ENCODE measurements around the gene ASXL1. TPM values are rescaled to one million over a fixed set of nuclear protein-coding genes. Genes with fewer than 3 reads are reported as not detected.

The ASXL1 gene
- total RNA-seq, 1 experiment from 2014 or later, result 69.9 TPM

DNA sequence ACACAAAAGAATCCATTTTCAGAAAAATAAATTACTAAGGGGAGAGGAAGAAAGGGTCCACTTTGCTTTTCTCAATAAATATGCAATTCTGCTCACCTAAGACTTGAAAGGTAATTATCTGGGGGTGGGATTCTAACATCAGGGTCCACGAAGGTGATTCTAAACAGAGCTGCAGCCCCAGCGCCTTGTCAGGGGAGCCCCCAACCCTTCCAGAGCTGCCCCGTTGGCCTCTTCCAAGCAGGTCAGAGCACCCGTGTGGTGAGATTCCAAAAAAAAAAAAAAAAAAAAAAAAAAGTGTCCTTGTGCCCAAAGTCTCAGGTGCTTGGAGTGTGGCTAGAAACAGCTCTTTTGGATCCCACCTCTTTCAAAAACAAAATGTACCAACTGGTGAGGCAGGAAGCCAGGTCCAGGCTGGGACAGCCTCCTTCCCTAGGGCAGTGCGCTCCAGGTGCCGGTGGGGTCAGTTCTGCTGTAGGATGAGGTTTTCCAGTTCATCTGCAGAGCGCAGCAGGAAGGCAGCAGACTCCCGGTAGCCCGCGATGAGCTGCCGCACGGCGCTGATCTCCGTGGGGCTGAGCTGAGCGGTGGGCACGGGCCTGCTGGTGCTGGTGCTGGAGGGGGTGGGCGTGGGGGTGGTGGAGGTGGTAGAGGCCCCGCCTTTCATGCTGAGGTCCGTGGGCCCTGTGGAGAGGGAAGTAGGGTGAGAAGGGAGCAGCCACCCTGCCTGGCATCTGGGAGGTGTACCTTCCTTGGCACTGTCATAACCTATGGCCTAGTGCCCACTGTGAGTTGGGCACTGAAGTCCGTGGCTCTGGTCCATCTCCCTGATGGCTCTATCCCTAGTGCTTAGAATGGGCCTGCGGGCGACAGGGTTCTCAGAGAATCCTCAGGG, 89.3 kb downstream of the ASXL1 start:
- POLR2A ChIA-PET, result interaction anchor here (0.6 kb wide), 1 partner anchor 291 kb away, joined by 4 read pairs; no protein-coding TSS in a partner anchor
- TF ChIP-seq, protein P1, sequence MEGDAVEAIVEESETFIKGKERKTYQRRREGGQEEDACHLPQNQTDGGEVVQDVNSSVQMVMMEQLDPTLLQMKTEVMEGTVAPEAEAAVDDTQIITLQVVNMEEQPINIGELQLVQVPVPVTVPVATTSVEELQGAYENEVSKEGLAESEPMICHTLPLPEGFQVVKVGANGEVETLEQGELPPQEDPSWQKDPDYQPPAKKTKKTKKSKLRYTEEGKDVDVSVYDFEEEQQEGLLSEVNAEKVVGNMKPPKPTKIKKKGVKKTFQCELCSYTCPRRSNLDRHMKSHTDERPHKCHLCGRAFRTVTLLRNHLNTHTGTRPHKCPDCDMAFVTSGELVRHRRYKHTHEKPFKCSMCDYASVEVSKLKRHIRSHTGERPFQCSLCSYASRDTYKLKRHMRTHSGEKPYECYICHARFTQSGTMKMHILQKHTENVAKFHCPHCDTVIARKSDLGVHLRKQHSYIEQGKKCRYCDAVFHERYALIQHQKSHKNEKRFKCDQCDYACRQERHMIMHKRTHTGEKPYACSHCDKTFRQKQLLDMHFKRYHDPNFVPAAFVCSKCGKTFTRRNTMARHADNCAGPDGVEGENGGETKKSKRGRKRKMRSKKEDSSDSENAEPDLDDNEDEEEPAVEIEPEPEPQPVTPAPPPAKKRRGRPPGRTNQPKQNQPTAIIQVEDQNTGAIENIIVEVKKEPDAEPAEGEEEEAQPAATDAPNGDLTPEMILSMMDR (IDR thresholded peaks at IDR 0.05; ENCODE audit: unreplicated experiment), result no peak
- CTCF ChIA-PET, result interaction anchor here (0.7 kb wide), 1 partner anchor 38 kb away, joined by 3 read pairs; no protein-coding TSS in a partner anchor
- H3K27ac Mint-ChIP-seq (ENCODE audit: low read depth, unreplicated experiment), result no peak overlapping the region
- no peaks in the 10 kb centered on the region for H3K27me3 Mint-ChIP-seq (ENCODE audit: insufficient read depth, unreplicated experiment)
- H3K9me3 Mint-ChIP-seq (ENCODE audit: unreplicated experiment), result no peaks in the 10 kb centered on the region
- H3K36me3 Mint-ChIP-seq (ENCODE audit: insufficient read depth, unreplicated experiment), result peaks cover 34% of the 10 kb centered on the region
- intact Hi-C loops (cut with micrococcal nuclease), result no loop called here
- no TSS peak for BruUV-seq (replicated peaks)
- H3K4me1 Mint-ChIP-seq (ENCODE audit: insufficient read depth, unreplicated experiment), result peaks cover 5% of the 10 kb centered on the region
- no peak for DNase-seq (ENCODE audit: unreplicated experiment)
- H3K4me3 Mint-ChIP-seq (ENCODE audit: unreplicated experiment), result no peak overlapping the region

DNA sequence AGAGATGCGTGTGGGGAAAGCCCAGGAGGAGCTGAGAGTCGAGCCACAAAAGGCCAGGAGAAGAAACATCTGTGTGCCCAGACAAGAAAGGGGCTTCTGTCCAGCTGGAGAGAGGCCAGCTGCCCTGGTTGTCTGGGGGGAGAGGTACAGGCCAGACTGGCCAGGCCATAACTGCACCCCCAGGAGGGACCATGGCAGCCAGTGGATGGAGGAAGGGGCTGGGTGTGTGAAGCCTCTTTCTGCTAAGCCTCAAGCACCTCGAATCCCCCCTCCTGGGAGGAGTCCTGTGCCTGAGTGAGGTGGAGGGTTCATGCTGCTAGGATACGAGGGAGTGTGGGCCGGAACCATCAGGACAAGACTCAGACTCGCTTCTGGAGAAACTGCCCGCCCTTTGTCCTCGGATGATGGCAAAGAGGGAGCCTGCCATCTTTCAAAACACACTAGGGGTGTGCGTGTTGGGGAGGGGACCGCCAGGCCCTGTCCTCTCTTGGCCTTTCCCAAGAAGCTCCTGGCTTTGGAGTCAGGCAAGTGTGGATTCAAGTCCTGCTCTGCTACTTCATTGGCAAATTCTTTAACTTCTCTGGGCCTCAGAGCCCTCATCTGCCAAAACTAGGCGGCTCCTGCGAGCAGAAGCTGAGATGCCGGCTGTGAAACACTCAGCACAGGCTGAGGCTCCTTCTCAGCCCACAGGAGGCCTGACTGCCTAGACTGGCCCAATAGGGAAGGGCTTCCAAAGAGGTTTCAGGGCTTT, 90.3 kb downstream of the ASXL1 start:
- Mint-ChIP-seq H3K27ac (ENCODE audit: low read depth, unreplicated experiment) (no peak overlapping the region), H3K36me3 (ENCODE audit: insufficient read depth, unreplicated experiment) (peaks cover 40% of the 10 kb centered on the region), H3K27me3 (ENCODE audit: insufficient read depth, unreplicated experiment) (no peaks in the 10 kb centered on the region), H3K9me3 (ENCODE audit: unreplicated experiment) (no peaks in the 10 kb centered on the region), H3K4me3 (ENCODE audit: unreplicated experiment) (no peak overlapping the region), H3K4me1 (ENCODE audit: insufficient read depth, unreplicated experiment) (peaks cover 5% of the 10 kb centered on the region)
- intact Hi-C loops (cut with micrococcal nuclease), result no loop called here
- TF ChIP-seq, protein P1 (IDR thresholded peaks at IDR 0.05; ENCODE audit: unreplicated experiment), result no peak
- POLR2A ChIA-PET, result interaction anchor here (0.6 to 1.5 kb wide), 3 partner anchors 22 to 293 kb away, joined by 3 to 4 read pairs (median 3); no protein-coding TSS in a partner anchor
- CTCF ChIA-PET, result interaction anchor here (0.6 kb wide), 1 partner anchor 103 kb away, joined by 3 read pairs; no protein-coding TSS in a partner anchor
- no peak for DNase-seq (ENCODE audit: unreplicated experiment)
- no TSS peak for BruUV-seq (replicated peaks)

DNA sequence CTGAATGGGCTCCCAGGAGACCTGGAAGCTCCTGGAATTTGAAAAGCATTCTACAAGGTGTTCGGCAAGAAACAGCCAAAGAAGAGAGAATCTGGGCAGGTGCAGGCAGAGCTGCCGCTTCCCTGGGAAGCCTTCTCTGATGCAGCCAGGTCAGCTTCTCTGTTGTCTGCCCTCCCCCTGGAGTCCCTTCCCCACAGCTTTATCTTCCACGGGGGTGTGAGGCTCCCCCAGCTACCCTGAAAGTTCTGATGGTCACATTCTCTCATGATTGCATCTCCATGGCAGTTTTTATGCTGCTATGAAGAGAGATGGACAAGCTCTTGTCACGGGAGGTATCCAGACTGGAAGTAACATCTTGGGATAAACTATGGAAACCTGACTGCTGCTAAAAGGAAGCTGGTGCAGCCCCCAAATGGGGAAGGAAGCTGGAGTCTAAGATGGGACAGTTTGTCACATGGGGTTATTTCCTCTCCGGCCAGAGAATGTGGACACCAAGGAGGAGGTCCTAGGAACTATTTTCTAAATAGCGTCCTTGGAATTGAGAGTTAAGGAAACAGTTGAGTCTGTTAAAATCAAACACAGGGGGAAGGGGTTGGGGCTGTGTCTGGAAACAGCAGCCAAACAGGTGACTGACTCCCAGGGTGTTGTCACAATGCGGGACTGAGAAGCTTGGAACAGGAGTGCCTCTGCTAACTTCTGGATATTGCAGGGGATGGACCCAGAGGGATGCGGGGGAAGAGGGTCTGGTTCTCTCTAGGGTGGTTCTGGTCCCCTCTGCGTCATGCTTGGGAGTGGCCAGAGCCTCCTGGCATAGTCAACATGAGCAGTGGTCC, 91.1 kb downstream of the ASXL1 start:
- ChIA-PET POLR2A (interaction anchor here (1.1 to 1.5 kb wide), 2 partner anchors 22 to 43 kb away, joined by 3 read pairs; no protein-coding TSS in a partner anchor), CTCF (interaction anchor here (0.6 kb wide), 1 partner anchor 219 kb away, joined by 3 read pairs; no protein-coding TSS in a partner anchor)
- Mint-ChIP-seq H3K4me1 (ENCODE audit: insufficient read depth, unreplicated experiment) (peaks cover 5% of the 10 kb centered on the region), H3K9me3 (ENCODE audit: unreplicated experiment) (no peaks in the 10 kb centered on the region), H3K36me3 (ENCODE audit: insufficient read depth, unreplicated experiment) (peaks cover 32% of the 10 kb centered on the region), H3K27me3 (ENCODE audit: insufficient read depth, unreplicated experiment) (no peaks in the 10 kb centered on the region), H3K4me3 (ENCODE audit: unreplicated experiment) (no peak overlapping the region), H3K27ac (ENCODE audit: low read depth, unreplicated experiment) (peak overlapping the region; percentile 57)
- no peak for DNase-seq (ENCODE audit: unreplicated experiment)
- BruUV-seq (replicated peaks), result no TSS peak
- TF ChIP-seq, protein P1 (IDR thresholded peaks at IDR 0.05; ENCODE audit: unreplicated experiment), result no peak
- intact Hi-C loops (cut with micrococcal nuclease), result no loop called here
